Measurements from ENCODE around the gene MRPL21. TPM values are rescaled to one million over a fixed set of nuclear protein-coding genes. Genes with fewer than 3 reads are reported as not detected.

Gene MRPL21
- total RNA-seq, 6 donors from 2014 or later: 17.8 to 50.8 (median 32.3) TPM

GRCh38 chr11:68942095-68942620 is 38.5 kb upstream of the MRPL21 start:
- ATAC-seq (ENCODE audit: low FRiP score in 2 of 2) (no peak), DNase-seq (peak in 1 of 2 donors; percentile 50)
- no peak for TF ChIP-seq POLR2AphosphoS5 (IDR thresholded peaks at IDR 0.05)
- TF ChIP-seq POLR2A (IDR thresholded peaks at IDR 0.05): no peak
- TF ChIP-seq EP300 (IDR thresholded peaks at IDR 0.05): no peak
- TF ChIP-seq CTCF (IDR thresholded peaks at IDR 0.05): no peak
- Histone ChIP-seq H3K4me3 (no peak overlapping the region), H3K27ac (peak overlapping the region in 1 of 4 donors; percentile 13), H3K27me3 (no peaks in the 10 kb centered on the region), H3K36me3 (peaks cover 0 to 37% (median 33%) of the 10 kb centered on the region in 4 donors), H3K4me1 (peaks cover 0 to 3% (median 0%) of the 10 kb centered on the region in 4 donors), H3K9me3 (no peaks in the 10 kb centered on the region)
- WGBS, 2 donors: 67 to 88% methylated on average over 6 to 11 of the region's 11 CpGs

- ATAC-seq (ENCODE audit: low FRiP score in 2 of 2) (no peak), DNase-seq (peak in 1 of 2 donors; percentile 57)
- 85 to 90% methylated on average over 9 to 18 of the region's 18 CpGs for WGBS, 2 donors
- Histone ChIP-seq H3K9me3 (no peaks in the 10 kb centered on the region), H3K27ac (no peak overlapping the region), H3K4me3 (no peak overlapping the region), H3K4me1 (no peaks in the 10 kb centered on the region), H3K27me3 (no peaks in the 10 kb centered on the region), H3K36me3 (peaks cover 6 to 43% (median 39%) of the 10 kb centered on the region in 4 donors)
- TF ChIP-seq POLR2AphosphoS5 (IDR thresholded peaks at IDR 0.05): no peak
- no peak for TF ChIP-seq EP300 (IDR thresholded peaks at IDR 0.05)
- TF ChIP-seq POLR2A (IDR thresholded peaks at IDR 0.05): no peak
- TF ChIP-seq CTCF (IDR thresholded peaks at IDR 0.05): no peak
These were observed 37.9 kb upstream of the MRPL21 start for GRCh38 chr11:68941324-68942094.

DNA sequence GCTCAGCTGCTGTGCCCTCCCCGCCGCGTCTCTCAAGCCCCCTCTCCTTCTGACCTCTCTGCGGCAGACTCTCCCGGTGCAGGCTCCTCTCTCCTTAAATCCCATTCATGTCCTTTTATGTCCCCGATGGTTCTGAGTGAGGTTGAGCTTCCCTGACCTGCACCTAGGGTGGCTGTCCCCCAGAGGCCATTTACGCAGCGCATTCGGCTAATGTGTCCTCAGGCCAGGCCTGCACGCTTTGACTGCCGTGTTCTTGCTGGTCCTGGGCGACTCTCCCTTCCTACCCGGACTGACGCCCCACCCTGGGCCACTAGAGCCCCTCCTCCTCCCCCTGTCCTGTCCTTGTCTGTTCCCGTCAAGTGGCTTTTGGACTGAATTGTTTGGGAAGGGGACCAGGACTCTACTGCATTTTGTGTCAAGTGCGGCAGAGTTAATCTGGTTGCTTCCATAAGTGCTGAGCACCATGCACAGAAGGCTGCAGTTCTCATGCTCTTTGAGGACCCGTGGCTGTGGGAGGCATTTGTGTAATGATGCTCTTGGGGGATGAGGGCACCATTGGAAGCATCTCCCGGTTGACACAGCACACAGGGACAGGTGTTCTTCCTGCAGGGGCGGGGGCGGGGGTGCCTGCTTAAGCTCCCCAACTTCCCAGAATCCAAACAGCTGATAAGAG is 37.2 kb upstream of the MRPL21 start:
- H3K27me3 ChIP-seq: no peaks in the 10 kb centered on the region
- WGBS, 2 donors: 88 to 96% methylated on average over 20 of the region's 20 CpGs
- H3K36me3 ChIP-seq: peaks cover 9 to 51% (median 46%) of the 10 kb centered on the region in 4 donors
- no peaks in the 10 kb centered on the region for H3K4me1 ChIP-seq
- no peak overlapping the region for H3K4me3 ChIP-seq
- TF ChIP-seq POLR2AphosphoS5 (IDR thresholded peaks at IDR 0.05) (no peak), CTCF (IDR thresholded peaks at IDR 0.05) (no peak), POLR2A (IDR thresholded peaks at IDR 0.05) (no peak), EP300 (IDR thresholded peaks at IDR 0.05) (no peak)
- ATAC-seq (ENCODE audit: low FRiP score in 2 of 2): no peak
- H3K9me3 ChIP-seq: no peaks in the 10 kb centered on the region
- DNase-seq: no peak
- H3K27ac ChIP-seq: no peak overlapping the region

DNA sequence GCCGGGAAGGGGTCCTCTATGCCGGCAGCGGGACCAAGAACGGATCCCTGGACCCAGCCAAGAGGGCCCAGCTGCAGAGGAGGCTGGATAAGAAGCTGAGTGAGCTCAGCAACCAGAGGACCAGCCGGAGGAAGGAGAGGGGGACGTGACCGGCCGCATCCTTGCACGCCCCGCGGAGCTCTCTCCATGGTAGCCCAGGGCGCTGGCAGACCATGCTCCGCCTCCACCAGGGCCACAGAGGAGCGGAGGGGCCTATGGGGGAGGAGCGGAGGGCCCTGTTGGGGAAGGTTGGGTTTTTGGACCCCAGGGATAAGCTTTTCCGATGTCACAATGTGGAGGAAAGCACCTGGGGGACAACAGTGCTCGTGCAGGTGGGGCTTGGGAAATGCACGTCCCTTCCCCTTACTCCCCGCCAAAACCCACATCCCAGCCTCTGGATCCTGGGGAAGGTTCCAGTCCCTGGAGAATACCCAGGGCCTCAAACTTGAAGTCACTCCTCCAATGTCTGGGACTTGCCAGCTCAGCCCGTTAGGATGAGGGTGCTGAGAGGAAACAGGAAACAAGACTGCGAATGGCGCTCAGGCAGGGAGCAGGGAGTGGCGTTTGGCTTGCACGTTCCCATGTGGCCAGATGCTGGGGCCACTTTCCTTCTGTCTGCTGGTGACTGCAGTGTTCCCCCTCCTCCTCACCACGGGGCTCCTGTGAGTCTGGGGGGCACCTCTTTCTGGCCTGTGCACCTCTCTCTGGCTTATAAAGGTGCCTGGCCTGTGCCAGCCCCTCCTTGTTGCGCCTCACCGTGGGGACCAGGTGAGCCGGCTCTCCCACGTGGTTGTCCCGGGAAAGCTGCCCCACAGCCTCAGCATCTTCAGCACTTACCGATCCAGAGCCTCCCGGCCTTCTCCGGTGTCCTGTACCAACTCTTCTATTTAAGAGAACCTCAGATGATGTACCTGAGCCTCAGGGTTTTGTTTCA is 36.2 kb upstream of the MRPL21 start:
- TF ChIP-seq EP300 (IDR thresholded peaks at IDR 0.05): no peak
- TF ChIP-seq POLR2A (IDR thresholded peaks at IDR 0.05): no peak
- TF ChIP-seq POLR2AphosphoS5 (IDR thresholded peaks at IDR 0.05): no peak
- no peak for DNase-seq
- Histone ChIP-seq H3K4me3 (no peak overlapping the region), H3K36me3 (peaks cover 9 to 60% (median 55%) of the 10 kb centered on the region in 4 donors), H3K27ac (no peak overlapping the region), H3K9me3 (no peaks in the 10 kb centered on the region), H3K27me3 (no peaks in the 10 kb centered on the region), H3K4me1 (no peaks in the 10 kb centered on the region)
- WGBS, 2 donors: 79 to 86% methylated on average over 21 to 33 of the region's 33 CpGs
- no peak for ATAC-seq (ENCODE audit: low FRiP score in 2 of 2)

Measured in upper lobe of left lung (tissue), 6 donors.